SKM-1 treated with dmso at 0.1 percent for 144 hours (cell line): Measurements from ENCODE around the gene NCBP2.

ENCODE experiments used
- DNase-seq: peaks from one replicate; lab custom pipeline; 2025; ENCODE audit not compliant: unreplicated experiment; lab: John Stamatoyannopoulos, UW

The NCBP2 gene

DNA sequence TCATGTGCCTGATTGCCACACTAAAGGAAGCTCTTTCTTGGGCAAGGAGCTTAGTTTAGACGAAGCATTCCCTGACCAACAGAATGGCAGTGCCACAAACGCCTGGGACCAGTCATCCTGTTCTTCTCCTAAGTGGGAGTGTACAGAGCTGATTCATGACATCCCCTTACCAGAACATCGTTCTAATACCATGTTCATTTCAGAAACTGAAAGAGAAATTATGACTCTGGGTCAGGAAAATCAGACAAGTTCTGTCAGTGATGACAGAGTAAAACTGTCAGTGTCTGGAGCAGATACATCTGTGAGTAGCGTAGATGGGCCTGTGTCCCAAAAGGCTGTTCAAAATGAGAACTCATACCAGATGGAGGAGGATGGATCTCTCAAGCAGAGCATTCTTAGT, 56.2 kb downstream of the NCBP2 start:
- DNase-seq = no peak
